ENCODE data around the gene SSR2.
"Not testable (repeated sequence)": the region's sequence is repeated elsewhere in the genome, so short reads cannot be mapped to it uniquely, and the experiment has no call there.

Gene SSR2

GRCh38 chr1:156045076-156045475 lies 24.3 kb upstream of the SSR2 start:
- no peak for DNase-seq

DNA sequence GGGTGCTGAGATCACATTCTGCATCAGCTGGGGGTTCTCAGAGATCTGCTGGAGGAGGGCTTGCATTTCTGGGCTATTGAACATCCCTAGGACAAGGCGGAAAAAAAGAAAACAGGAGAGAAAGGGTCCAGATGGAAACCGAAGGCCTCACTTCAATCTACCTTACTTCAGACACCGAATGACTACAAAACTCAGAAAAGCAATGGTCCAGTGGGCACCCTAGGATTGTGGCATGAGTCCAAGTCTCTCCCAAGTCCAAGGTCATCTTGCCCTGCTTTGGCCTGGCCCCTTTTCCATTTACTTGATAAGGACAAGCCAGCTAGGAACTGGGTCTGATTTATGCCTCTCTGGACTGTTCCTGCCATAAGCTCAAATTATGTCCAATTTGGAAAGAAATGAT lies 22.1 kb upstream of the SSR2 start:
- DNase-seq, result no peak

- not testable (repeated sequence) for DNase-seq
Observed at GRCh38 chr1:156034991-156035390, 14.2 kb upstream of the SSR2 start.

DNA sequence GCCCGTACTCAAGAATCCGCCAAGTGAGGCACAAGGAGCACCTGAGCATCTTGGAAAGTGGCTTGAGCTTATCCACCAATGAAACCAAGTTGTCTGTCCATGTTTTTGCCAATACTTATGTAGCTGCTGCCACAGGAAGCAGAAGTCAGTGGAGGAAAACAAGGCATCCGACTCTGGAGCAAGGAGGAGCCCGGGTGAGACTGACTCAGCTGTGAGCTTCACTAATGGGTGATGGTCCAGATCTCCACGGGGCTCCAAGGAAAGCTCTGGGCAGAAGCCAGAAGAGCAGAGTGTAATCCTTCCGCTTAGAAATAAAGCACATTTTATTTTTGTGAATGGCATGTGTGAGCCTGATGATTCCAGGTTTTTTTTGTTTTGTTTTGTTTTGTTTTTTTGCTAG lies 12.3 kb upstream of the SSR2 start:
- no peak for DNase-seq

- no peak for DNase-seq
Observed at GRCh38 chr1:156026588-156026987, 5.8 kb upstream of the SSR2 start.

GRCh38 chr1:156025876-156026275 lies 5.1 kb upstream of the SSR2 start:
- no peak for DNase-seq

DNA sequence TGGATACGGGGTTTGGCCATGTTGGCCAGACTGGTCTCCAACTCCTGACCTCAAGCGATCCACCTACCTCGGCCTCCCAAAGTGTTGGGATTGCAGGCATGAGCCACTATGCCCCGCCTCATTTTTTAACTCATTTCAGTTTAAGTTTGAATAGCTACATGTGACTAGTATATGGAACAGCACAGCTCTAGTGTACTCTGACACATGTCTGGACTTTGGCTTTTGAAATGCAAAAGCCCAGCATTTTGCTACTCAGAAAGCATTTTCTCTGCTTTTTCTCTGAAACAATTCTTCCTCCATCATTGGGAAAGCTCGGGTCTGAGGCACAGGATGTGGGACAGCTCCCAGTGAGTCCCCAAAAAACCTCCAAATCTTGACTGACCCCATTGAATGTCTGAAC lies 4.0 kb upstream of the SSR2 start:
- no peak for DNase-seq

DNA sequence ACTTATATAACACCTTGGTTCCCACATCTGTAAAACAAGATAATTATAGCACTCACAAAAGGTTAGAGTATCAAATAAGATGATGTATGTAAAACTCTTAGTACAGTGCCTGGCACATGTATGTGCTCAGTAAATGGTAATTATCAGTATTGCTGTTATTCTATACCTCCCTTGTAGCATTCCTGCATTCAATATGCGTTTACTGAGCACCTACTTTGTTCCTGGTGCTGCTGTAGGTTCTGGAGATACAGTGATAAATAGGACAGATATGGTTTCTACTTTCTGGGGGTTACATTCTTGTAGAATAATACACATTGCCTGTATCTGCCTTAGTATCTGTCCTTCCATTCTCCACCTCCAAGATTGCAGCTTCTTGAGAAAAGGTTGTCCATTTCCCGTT lies 1.2 kb upstream of the SSR2 start:
- DNase-seq, result no peak

DNA sequence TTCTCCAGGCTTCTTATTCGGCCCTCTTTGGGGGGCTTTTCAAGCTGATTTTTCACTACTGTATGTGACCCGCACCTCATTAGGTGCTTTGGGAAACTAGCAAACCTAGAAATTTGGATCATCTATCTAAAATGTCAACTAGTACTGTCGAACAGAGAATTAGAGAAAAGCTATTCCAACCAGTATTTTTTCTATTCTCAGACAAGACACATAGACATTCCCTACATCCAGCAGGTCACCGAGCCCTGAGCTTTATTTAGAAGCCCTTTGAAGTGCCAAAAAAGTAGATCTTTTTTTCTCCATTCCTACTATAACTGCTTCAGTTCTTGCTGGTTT lies 310 bp upstream of the SSR2 start:
- DNase-seq, result no peak

- no peak for DNase-seq
Observed at GRCh38 chr1:156019946-156020292, 832 bp downstream of the SSR2 start.

DNA sequence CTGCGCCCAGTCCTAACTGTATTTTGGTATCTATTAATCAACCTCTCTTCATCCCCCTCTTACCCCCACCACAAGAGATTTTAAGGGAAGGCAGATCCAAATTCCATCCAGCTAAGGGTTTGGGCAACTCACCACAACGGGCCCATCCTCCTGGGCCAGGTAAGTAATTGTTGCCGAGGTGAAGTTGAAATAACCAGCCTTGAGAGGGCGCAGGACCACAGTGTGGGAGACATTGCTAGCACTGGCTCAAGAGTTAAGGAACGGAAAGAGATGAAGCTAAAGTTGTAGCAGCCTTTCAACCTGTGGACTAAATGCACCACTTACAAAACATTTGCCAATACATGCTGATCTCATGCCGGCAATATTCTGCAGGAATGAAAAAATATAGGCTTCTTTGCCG lies 5.9 kb downstream of the SSR2 start:
- DNase-seq, result no peak

GRCh38 chr1:156012051-156012817 lies 8.5 kb downstream of the SSR2 start:
- no peak for DNase-seq

DNA sequence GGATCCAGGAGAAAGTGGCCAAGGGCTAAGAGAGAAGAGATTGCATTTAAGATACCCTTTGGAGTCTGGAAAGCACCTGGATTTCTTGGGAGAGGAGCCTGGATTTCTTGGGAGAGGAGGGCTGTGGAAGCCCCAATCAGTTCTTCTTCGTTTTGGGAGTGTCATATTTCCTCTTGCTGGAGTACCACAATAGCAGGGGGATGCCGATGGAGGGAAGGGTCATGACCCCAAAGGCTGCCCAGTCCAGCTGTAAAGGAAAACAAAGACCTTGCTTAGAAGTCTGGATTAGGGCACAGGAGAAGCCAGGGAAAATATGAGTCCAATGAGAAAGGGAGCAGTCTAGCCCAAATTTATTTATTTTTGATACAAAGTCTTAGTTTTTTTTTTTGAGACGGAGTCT lies 11.3 kb downstream of the SSR2 start:
- DNase-seq, result no peak

DNA sequence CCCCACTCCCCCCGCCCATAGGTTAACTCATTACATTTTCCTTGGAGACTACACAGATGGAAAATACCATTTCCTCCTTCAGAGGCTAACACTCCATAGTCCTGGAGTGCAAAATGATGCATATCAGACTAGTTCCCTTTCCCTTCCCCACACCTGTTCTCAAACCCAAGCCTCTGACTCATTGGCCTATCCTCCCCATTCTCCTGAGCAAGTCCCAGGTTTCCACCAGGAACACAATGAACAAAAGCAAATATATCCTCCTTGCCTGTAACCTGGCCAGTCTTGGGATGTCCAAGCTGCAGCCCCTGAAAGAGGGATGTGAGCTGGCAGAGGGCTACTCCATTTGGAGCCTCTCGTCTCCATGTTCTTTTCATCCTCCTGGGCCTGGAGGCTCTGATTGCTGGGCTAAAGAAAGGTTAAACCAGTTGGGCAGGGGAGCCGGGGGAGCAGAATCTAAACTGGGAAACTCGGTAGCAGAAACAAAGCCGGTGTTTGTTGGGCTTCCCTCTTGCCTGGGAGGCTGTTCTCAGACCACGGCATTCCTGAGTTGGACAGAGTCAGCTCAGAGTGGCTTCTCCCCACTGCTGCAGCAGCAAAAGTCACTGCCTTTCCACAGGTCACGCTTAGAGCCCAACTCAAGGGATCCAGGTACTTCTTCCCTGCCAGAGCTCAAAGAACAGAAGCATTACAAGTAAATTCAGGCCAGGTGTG lies 13.9 kb downstream of the SSR2 start:
- DNase-seq, result no peak

DNA sequence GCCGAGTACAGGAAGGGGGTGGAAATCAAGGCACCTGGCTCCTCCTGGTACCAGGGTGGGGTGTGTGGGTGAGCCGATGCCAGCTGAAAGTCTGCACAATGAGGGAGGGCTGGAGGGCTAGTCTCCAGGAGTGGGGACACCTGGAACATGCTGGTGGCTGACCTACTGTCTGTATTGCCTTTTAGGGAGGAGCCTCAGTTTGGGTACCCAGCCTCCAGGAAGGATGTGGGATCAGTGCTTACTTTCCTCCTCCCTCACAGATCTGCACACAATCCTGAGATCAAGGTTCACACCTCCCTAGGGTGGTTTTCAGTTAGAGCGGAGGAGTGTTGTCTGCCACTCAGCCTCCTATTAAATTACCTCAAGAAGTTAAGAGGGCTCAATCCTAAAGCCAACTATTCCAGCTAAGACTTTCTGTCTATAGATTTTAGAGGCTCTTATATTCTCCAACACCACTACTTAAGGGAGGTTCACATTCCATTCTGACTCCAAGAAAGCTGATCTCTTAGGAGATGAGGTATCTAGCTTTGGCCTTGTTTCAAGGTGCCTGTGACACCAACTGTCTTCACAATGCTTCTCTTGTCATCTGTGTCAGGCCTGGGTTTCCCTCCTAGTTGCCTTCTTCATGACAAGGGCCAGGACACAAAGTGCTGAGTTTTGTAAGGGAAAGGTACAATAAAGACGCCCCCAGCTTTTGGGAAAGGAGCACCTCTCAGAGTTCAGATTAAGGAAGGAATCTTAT lies 15.7 kb downstream of the SSR2 start:
- DNase-seq, result no peak

GRCh38 chr1:156003923-156004188 lies 16.9 kb downstream of the SSR2 start:
- no peak for DNase-seq

DNA sequence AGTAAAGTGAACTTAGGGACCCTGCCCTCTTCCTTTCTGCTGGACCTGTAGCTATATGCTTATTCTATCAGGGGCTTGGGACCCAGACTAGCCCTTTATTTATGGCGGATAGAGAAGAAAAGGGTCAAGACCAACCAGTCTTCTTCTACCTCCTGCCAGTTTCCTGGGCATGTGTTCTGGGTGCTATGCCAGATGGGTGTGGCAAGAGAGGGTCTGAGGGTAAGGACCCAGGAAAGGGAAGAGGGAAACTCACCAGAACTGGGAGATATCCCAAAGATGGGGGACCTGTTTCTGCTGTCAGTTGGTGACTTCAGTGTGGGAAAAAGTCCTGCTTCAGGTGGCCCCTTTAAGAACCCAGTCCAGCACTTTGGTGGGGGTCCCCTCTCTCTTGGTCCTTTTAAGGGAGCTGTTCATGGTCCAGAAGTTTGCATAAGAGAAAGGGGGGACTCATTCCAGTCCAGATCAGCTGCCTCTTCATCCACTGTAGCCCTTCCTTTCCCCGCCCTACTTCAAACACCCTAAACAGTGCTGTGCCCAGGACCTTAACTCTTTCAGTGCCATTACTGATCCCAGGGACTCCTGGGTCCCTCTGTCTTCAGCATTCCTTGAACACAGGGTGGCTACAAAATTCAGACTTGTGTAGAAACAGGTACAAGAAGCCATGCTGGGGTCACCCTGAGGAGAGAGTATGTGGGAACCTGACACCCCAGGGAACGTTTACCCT lies 18.4 kb downstream of the SSR2 start:
- DNase-seq, result no peak

DNA sequence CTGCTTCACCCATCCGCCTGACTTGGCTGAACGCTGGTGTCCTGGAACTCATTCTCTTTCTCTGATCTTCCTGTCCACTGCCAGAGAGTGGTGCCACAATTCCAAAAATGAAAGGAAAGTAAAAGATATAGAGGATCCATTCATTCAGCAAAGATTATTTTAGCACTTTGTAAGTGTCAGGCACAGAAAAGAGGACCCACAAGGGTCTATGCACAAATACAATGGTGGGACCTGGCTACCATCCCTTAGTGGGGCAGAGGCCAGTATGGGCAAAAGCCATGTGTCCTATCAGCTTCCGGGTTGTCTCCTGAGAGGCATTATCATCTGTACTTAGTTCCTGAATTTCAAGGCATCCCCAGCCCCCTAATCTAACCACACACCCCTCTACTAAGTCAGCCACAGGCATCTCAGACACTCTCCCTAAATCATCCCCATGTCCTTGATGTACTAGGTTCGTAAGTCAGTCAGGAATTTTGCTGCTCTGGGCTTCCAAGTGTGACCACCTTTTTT lies 19.0 kb downstream of the SSR2 start:
- no peak for DNase-seq

GRCh38 chr1:156001021-156001661 lies 19.6 kb downstream of the SSR2 start:
- no peak for DNase-seq

DNA sequence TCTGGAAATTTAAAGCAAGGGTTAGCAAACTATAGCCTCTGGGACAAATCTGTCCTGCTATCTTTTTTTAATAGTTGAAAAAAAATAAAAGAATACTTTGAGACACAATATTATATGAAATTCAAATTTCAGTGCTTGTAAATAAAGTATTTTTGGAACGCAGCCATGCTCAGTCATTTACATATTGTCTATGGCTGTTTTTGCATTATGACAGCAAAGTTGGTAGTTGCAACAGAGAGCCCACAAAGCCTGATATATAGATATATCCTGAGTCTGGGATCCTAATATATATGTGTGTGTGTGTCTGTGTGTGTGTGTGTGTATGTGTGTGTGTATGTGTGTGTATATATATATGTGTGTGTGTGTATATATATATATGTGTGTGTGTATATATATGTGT lies 20.8 kb downstream of the SSR2 start:
- no peak for DNase-seq

DNA sequence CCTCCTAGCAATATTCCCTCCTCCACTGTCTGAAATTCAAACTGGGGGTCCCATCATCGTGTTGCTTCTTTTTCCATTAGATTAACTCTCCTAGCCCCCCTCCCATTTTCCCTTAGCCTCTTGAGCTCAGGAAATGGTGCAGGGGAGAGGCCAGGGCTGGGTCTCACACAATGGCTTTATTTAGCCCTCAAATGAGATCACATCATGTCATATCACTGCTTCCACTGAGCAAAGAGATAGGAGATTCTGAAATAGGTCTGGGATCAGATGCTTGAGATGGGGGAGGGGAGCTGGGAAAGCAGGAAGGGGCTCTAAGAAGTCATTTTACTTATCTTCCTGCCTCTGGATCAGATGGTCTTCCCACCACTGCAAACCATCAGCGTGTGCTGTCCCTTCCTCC lies 24.6 kb downstream of the SSR2 start:
- DNase-seq, result no peak

DNA sequence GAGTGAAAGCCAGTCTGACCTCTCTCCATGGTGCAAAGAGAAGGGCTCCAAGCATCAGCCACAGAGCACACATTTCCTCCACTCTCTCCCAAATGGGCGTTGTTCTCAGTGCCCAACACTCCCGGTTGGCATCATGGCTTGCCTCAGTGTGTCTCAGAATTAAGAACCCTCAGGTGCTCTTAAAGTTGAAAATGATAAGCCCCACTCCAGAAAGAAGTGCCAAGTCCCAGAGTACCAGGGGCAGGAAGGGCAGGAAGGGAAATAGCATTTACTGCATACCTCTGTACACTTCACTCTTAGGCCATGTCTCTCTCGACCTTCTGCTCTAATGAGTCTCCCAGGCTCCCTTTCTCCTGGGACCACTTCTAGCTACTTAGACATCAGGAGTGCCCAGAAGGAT lies 27.2 kb downstream of the SSR2 start:
- DNase-seq, result no peak
